Right forelimb (tissue), 1 donor: Measurements from ENCODE around the gene TMA16.
"Not testable (repeated sequence)": the region's sequence is repeated elsewhere in the genome, so short reads cannot be mapped to it uniquely, and the experiment has no call there.

Experiments used
- DNase-seq: peaks from one replicate; pipeline ENCODE4 v3.0.0-alpha.2; 2018

TMA16 gene

DNA sequence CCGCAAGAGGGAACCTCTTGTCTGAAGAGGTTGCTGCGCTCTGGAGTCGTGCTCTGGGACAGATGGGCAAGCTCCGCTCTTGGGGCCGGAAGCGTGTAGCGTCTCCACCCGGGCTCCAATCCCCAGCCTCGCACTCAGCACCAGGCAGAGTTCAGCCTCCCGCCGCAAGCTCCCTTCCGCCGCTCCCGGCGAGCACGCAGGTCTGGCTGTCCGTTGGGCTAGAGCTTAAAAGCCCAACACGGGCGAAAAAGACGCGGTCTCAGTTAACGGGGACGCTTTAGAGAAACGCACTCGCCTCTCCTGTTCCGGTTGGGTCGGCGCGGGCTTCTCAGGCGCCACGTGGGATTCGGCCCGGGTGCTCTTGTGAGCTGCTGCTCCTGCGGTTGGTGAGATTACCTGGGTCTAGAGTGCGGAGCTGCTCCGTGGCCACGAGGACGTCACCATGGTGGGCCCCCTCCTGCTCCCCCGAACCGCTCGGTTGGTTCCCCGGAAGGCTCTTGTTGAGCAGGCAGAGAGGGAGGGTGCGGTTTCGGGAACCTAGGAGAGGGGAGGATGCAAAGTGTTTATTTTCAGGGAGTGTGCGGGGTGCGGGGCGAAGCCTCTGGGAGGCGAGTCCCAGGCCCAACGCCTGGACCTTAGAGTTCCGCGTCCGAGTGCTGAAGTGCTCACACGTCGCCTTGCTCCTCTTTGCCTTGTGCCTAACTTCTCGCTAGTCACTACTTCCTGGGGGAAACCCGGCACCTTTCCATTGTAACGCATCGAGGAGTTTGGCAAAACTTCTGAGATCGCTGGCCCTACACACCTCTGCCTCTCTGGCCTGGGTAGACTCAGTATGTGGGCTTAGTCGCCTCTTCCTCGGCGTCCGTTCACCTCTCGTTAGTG, at the start of gene TMA16:
TMA16 (plus strand) TSS at position 331 of the 882 bp plus-strand sequence; CDS start at position 443, 112 bp downstream.
- peak; percentile 91 for DNase-seq

DNA sequence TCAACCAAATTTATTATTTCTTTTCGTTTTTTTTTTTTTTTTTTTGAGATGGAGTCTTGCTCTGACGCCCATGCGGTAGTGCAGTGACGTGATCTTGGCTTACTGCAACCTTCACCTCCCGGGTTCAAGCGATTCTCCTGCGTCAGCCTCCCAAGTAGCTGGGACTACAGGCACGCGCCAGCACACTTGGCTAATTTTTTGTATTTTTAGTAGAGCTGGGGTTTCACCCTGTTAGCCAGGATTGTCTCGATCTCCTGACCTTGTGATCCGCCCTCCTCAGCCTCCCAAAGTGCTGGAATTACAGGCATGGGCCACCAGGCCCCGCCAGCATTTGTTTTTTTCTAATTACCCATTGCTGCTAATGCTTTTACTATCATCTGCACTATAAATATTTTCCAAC, 47.5 kb upstream of the TMA16 start:
- not testable (repeated sequence) for DNase-seq

DNA sequence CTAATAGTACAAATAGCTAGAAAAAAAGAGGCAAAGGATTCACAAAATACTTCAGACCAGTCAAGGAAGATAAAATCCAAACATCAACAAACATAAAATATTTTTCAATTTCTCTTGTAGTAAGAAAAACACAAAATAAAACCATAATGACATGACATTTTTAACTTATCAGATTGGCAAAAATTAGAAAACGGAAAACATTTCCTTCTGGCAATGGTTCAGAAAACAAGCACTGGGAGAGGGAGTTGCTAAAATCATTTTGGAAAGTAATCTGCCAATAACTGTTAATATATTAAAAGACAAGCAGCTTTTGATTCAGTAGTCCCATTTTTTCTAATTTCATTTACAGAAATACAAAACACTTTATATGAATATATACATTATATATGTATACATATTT, 47.0 kb upstream of the TMA16 start:
- DNase-seq, result no peak

- DNase-seq, result no peak
Observed at GRCh38 chr4:163448540-163449203, 45.8 kb upstream of the TMA16 start.

DNA sequence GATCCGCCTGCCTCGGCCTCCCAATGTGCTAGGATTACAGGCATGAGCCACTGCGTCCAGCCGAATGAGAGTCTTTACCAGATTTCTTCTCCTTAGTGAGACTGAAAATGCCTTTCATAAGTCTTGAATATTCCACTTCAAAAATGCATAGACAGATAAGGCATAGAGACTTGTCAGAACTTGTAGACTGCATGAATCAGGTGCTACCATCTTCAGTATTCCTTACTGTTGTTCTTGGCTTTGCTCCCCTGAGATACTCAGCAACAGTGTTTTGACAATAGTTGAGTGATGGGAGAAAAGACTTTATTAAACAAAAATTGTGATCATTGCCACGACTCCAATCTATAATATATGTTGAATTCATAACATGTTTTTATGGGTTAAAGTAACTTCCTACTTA, 31.9 kb upstream of the TMA16 start:
- no peak for DNase-seq

GRCh38 chr4:163467082-163467770, 27.3 kb upstream of the TMA16 start:
- no peak for DNase-seq

DNA sequence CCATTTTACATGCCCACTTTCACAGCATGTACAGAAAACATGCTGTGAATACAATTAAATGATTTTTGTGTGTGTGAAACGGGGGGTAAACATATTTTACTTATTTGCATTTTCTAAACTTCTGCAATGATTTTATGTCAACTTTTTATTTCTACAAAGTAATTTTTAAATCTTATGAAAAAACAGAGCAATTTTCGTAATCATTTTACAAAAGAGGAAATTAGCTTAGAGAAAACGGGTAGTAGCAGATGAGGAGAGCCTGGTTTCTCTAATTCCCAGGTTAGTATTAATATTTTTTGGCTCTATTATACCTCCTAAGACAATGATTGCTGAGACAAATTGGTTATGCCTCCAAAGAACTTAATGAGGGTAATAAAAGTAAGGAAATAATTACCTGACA, 24.1 kb upstream of the TMA16 start:
- no peak for DNase-seq

- DNase-seq, result no peak
Observed at GRCh38 chr4:163473130-163473529, 21.4 kb upstream of the TMA16 start.

DNA sequence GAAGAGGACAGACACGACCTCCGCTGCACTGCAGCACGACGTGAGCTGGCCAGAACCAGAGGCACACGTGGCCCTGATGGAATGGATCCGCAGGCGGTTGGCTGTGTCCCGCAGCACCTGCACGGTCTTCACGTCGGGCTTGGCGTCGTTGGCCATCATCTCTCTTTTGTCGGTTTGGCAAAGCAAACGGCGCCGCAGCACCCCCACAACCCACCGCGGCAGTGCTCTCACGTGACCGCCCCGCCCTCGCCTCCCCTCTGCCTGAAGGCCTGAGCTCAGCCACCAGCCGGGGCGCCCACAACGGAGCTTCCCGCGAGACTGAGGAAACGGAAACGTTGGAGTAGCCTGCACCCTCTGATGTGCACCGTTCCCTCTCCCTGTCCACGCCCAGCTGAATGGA, 20.9 kb upstream of the TMA16 start, which contains the start of gene TKTL2:
TKTL2 (minus strand) TSS at position 179 of the 400 bp plus-strand sequence; CDS start at position 159, 20 bp downstream.
- no peak for DNase-seq

GRCh38 chr4:163474027-163474426, 20.5 kb upstream of the TMA16 start:
- no peak for DNase-seq

GRCh38 chr4:163476761-163477438, 17.6 kb upstream of the TMA16 start:
- DNase-seq, result no peak

DNA sequence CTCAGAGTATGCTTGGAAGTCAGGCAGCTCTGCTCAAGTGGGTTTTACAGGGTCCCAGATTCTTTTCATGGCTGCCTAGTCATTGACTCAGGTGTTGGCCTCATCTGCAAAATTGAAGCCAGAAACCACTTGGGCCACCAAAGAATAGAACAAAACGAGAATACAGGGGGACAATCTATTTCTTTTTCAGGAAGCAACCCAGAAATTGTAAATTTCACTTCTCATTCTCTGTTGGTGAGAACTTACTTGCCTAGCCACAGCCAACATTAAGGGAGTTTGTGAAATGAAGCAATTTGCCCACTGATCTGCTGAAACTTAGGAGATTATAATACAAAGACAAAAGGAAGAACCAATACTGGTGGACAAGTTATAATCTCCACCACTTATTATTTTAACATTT, 12.3 kb upstream of the TMA16 start:
- DNase-seq, result no peak

DNA sequence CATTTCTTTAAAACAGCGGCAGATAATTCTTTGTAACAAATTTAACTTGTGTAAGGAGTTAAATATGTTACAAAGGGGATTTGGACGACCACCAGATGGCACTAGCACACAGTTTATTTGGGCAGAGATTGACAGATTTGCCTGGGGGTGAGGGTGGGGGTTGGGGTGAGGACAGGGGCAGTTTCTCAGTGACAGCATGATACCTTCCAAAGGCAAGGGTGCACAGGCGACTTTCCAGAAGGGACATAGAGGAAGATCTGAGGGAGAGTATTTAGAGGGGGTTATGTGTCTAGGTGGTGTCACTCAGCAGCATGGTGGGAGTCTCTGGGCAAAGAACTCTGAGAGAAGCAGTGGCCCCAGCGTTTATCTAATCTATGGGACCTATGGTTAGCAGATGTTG, 9.6 kb upstream of the TMA16 start:
- peak; percentile 51 for DNase-seq

- DNase-seq, result no peak
Observed at GRCh38 chr4:163485589-163485988, 8.9 kb upstream of the TMA16 start.

DNA sequence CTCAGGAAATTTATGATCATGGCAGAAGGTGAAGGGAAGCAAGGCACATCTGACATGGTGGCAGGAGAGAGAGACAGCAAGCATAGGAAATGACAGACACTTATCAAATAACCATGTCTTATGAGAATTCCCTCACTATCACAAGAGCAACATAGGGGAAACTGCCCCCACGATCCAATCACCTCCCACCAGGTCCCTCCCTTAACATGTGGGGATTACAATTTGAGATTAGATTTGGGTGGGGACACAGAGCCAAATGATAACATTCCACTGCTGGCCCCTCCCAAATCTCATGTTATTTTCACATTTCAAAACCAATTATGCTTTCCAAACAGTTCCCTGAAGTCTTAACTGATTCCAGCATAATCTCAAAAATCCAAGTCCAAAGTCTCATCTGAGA, 8.2 kb upstream of the TMA16 start:
- DNase-seq, result no peak

GRCh38 chr4:163489929-163490328, 4.6 kb upstream of the TMA16 start:
- DNase-seq, result no peak

DNA sequence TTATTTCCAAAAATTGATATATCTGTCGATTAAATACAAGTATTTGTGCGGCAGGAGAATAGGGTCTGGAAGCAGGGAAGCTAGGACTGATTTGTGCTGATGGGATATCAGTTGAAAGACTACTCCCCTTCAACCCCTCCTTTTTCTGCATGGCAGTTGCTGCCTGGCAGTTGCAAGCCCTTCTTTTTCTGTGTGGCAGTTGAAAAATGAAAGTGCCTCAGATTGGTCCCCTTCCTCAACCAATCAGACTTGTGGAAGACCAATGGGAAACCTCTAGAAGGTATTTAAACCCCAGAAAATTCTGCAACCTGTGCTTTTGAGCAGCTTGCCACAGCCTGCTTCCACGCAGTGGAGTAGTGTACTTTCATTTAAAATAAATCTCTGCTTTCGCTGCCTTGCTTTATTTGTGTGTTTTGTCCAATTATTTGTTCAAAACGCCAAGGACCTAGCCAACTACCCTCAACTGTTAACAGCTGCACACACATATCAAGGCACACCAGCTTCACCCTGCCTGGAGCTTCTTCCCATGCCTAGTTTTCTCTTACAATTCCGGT, 1.5 kb upstream of the TMA16 start:
- DNase-seq, result no peak

DNA sequence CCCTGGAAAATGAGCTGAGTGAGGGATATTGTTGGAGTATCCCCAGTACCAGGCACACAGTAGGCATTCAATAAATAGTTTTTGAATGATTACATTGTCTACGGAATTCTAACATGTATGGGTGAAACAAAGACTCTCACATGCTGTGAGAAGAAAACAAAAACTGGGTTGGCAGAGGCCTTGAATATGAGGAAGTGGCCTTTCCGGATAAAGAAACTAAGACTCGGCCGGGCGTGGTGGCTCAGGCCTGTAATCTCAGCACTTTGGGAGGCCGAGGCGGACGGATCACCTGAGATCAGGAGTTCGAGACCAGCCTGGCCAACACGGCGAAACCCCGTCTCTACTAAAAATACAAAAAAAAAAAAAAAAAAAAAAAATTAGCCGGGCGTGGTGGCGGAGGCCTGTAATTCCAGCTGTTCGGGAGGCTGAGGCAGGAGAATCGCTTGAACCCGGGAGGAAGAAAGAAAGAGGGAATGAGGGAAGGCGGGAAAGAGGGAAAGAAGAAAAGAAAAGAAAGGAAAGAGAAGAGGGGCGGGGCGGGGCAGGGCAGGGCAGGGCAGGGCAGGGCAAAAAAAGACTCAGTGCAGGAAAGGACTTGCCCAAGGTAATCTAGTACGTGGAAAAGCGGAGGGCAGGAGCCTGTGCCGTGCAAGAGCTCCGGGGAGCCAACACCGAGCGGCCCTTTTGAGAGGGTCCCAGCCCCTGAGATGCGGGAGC, 689 bp upstream of the TMA16 start:
- DNase-seq, result no peak

- no peak for DNase-seq
Observed at GRCh38 chr4:163495900-163496299, 1.4 kb downstream of the TMA16 start.

GRCh38 chr4:163500586-163500985, 6.1 kb downstream of the TMA16 start:
- no peak for DNase-seq

GRCh38 chr4:163505374-163505773, 10.9 kb downstream of the TMA16 start:
- DNase-seq, result no peak

GRCh38 chr4:163515198-163515597, 20.7 kb downstream of the TMA16 start:
- no peak for DNase-seq
